IMR-90 (cell line): ENCODE data around the gene B3GAT1. TPM values are rescaled to one million over a fixed set of nuclear protein-coding genes. Genes with fewer than 3 reads are reported as not detected.
"Not testable (repeated sequence)": the region's sequence is repeated elsewhere in the genome, so short reads cannot be mapped to it uniquely, and the experiment has no call there.

Experiments used
- ATAC-seq: fragments of 200-7000 bp; cut with Tn5 transposase; 2 replicates; pipeline ENCODE4 v1.9.1; 2020; ENCODE audit warnings: low read depth, mild to moderate bottlenecking, moderate library complexity
- BruUV-seq: library from RNA; stranded (reverse); fragments of 400-500 nt; replicated peaks from 2 replicates; lab custom pipeline; 2021; lab: Mats Ljungman, UMichigan
- CTCF ChIA-PET: fragments of 300-600 bp; formaldehyde crosslinking; extraction: SDS; loops from one replicate; lab custom pipeline; 2021; ENCODE audit warnings: antibody characterized with exemption; lab: Yijun Ruan, JAX
- POLR2A ChIA-PET: fragments of 300-600 bp; sonication (Branson Sonifier 250); formaldehyde crosslinking; loops from one replicate; lab custom pipeline; 2022; ENCODE audit warnings: antibody characterized with exemption; ENCODE audit not compliant: unreplicated experiment; lab: Charles Lee
- DNase-seq: peaks from one replicate; pipeline ENCODE4 v3.0.0; 2013
- H2AFZ ChIP-seq: replicated peaks from 2 replicates; pipeline ENCODE3; 2013; ENCODE audit warnings: low read length, mild to moderate bottlenecking; ENCODE audit not compliant: poor library complexity
- H2AK5ac ChIP-seq: 2 replicates; pipeline ENCODE4 v1.6.1; 2013; ENCODE audit warnings: low read depth, low read length, inconsistent platforms
- H2AK9ac ChIP-seq: replicated peaks from 2 replicates; pipeline ENCODE3; 2013; ENCODE audit warnings: mild to moderate bottlenecking, low read depth, low read length, moderate library complexity; ENCODE audit not compliant: poor library complexity
- H2BK120ac ChIP-seq: 2 replicates; pipeline ENCODE4 v1.6.1; 2013; ENCODE audit warnings: low read depth, low read length, inconsistent platforms
- H2BK15ac ChIP-seq: 3 replicates; pipeline ENCODE4 v1.6.1; 2013; ENCODE audit warnings: low read depth, low read length, inconsistent platforms
- H2BK20ac ChIP-seq: 2 replicates; pipeline ENCODE4 v1.6.1; 2013; ENCODE audit warnings: low read depth, mild to moderate bottlenecking, inconsistent platforms, low read length, moderate library complexity
- H2BK5ac ChIP-seq: 2 replicates; pipeline ENCODE4 v1.6.1; 2013; ENCODE audit warnings: mild to moderate bottlenecking, low read depth, low read length, inconsistent platforms; ENCODE audit not compliant: poor library complexity, severe bottlenecking
- H3K14ac ChIP-seq: replicated peaks from 2 replicates; pipeline ENCODE4 v1.6.1; 2013; ENCODE audit warnings: low read depth, low read length, inconsistent platforms
- H3K18ac ChIP-seq: 2 replicates; pipeline ENCODE4 v1.6.1; 2013; ENCODE audit warnings: low read depth, low read length, control low read depth
- H3K23ac ChIP-seq: 2 replicates; pipeline ENCODE4 v1.6.1; 2013; ENCODE audit warnings: low read depth, low read length, inconsistent platforms
- H3K27ac ChIP-seq: 2 replicates; pipeline ENCODE4 v1.5.1; 2013; ENCODE audit warnings: mild to moderate bottlenecking, control low read depth, low read length; ENCODE audit not compliant: insufficient read depth
- H3K27me3 ChIP-seq: 2 replicates; pipeline ENCODE4 v1.6.1; 2013; ENCODE audit warnings: low read length; ENCODE audit not compliant: control insufficient read depth, insufficient read depth
- H3K36me3 ChIP-seq: 2 replicates; pipeline ENCODE4 v1.6.1; 2013; ENCODE audit warnings: low read length, mixed read lengths; ENCODE audit not compliant: control insufficient read depth, insufficient read depth
- H3K4ac ChIP-seq: 2 replicates; pipeline ENCODE4 v1.6.1; 2013; ENCODE audit warnings: low read depth, low read length, inconsistent platforms
- H3K4me1 ChIP-seq: 2 replicates; pipeline ENCODE4 v1.6.1; 2013; ENCODE audit warnings: low read length, mixed read lengths; ENCODE audit not compliant: control insufficient read depth, insufficient read depth
- H3K4me2 ChIP-seq: 2 replicates; pipeline ENCODE4 v1.6.1; 2013; ENCODE audit warnings: low read depth, mild to moderate bottlenecking, control low read depth, low read length, moderate library complexity
- H3K4me3 ChIP-seq: 2 replicates; pipeline ENCODE4 v1.5.1; 2013; ENCODE audit warnings: low read depth, mild to moderate bottlenecking, control low read depth, low read length, moderate library complexity; ENCODE audit not compliant: insufficient read depth
- H3K56ac ChIP-seq: 2 replicates; pipeline ENCODE4 v1.6.1; 2013; ENCODE audit warnings: low read length, inconsistent platforms; ENCODE audit not compliant: insufficient read depth; ENCODE audit errors: extremely low read depth
- H3K79me1 ChIP-seq, 2 experiments: 2 replicates each; pipeline ENCODE4 v1.6.1; 2013; ENCODE audit warnings: low read length in 2 of 2, inconsistent platforms in 1 of 2, low read depth in 1 of 2
- H3K9ac ChIP-seq: 2 replicates; pipeline ENCODE4 v1.6.1; 2013; ENCODE audit warnings: low read depth, low read length, control low read depth
- H3K9me1 ChIP-seq: 2 replicates; pipeline ENCODE4 v1.6.1; 2013; ENCODE audit warnings: low read length, inconsistent platforms; ENCODE audit not compliant: insufficient read depth
- H3K9me3 ChIP-seq: 2 replicates; pipeline ENCODE4 v1.6.1; 2013; ENCODE audit warnings: low read length; ENCODE audit not compliant: control insufficient read depth, insufficient read depth
- H4K20me1 ChIP-seq: 2 replicates; pipeline ENCODE4 v1.6.1; 2013; ENCODE audit warnings: low read length, inconsistent platforms; ENCODE audit not compliant: insufficient read depth
- H4K5ac ChIP-seq: 2 replicates; pipeline ENCODE4 v1.6.1; 2013; ENCODE audit warnings: mild to moderate bottlenecking, low read depth, low read length, control low read depth
- H4K8ac ChIP-seq, 2 experiments: 2 replicates each; pipeline ENCODE4 v1.6.1; 2013; ENCODE audit warnings: low read depth in 2 of 2, low read length in 2 of 2, control low read depth in 1 of 2, inconsistent platforms in 1 of 2
- H4K91ac ChIP-seq: 2 replicates; pipeline ENCODE4 v1.6.1; 2013; ENCODE audit warnings: low read depth, low read length, inconsistent platforms; ENCODE audit not compliant: insufficient read depth
- WGBS, 2 experiments: methylation state at CpG; one replicate each; pipeline versions ENCODE4 v1.1.5 to v1.1.7; 2013; ENCODE audit warnings: missing lambda C conversion rate in 2 of 2; ENCODE audit not compliant: insufficient read length in 1 of 2; ENCODE audit errors: extremely low coverage in 2 of 2; 5-methylcytosine and 5-hydroxymethylcytosine counted together
- dilution Hi-C: fragments of 300-500 bp; cut with HindIII; formaldehyde crosslinking; loops from one replicate; pipeline ENCODE4 v1.14.3; 2018; ENCODE audit warnings: low sequenced_read_pairs; ENCODE audit not compliant: unreplicated experiment
- in situ Hi-C: fragments of 300-500 bp; cut with MboI; formaldehyde crosslinking; loops from 3 replicates; pipeline ENCODE4 v1.14.3; 2019; ENCODE audit warnings: low sequenced_read_pairs, inconsistent platforms, mixed read lengths
- intact Hi-C: fragments of 100-400 bp; cut with micrococcal nuclease; formaldehyde crosslinking; loops from 2 replicates; pipeline ENCODE4 v1.10.0; 2022
- polyA plus RNA-seq, 3 experiments: library from polyadenylated mRNA; depleted of rRNA; stranded (reverse); fragments of >200 nt; gene quantifications; 2 replicates each; pipeline ENCODE4 v1.2.3, GENCODE V29; 2012; ENCODE audit warnings: low replicate concordance in 1 of 3
- total RNA-seq: library from RNA; depleted of rRNA; stranded (reverse); fragments of >200 nt; gene quantifications from 2 replicates; pipeline ENCODE4 v1.2.3, GENCODE V29; 2012

B3GAT1 gene
- total and polyA plus RNA-seq, 2 of the 4 experiments (the other 2 are of a cell fraction): not detected

DNA sequence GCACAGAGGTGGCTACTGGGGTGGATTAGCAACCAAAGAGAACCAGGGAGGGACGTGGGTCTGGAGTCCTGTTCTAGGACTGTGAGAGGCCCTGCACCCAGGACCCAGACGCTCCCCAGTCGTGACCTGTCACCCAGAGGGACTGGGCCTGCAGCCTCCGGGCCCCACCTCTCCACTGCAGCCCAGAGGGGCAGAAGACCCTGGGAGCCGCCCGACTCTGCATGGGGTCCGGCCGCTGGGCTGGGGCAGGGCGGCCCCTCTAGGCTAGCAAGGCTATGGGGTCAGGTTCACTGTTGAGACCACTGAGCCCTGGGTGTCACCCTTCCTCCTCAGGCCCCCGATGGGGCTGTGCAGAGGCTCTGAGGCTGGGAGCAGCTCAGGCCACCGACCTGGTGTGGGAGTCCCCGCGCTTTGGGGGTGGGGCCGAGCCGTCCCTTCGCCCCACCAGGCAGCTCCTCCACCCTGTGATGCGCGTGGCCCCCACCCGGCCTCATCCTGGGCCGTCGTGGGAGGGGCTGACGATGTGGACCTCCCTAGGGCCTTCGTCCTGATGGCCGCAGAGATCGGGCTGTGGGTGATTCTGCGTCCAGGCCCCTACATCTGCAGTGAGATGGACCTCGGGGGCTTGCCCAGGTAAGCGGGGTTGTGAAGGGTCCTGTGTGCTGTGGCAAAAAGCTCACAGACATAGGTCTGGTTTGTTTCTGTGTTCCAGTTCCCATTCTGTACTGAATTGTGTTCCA, 67.4 kb downstream of the B3GAT1 start:
- H3K4ac ChIP-seq, POLR2A ChIA-PET, H3K4me1 ChIP-seq, H2BK5ac ChIP-seq, BruUV-seq, H4K5ac ChIP-seq, H3K14ac ChIP-seq, H3K27me3 ChIP-seq, H2AK5ac ChIP-seq, H3K79me1 ChIP-seq, intact Hi-C loops, H3K27ac ChIP-seq, H2AFZ ChIP-seq, H3K23ac ChIP-seq, H4K8ac ChIP-seq, H2BK20ac ChIP-seq, H3K18ac ChIP-seq, H2BK120ac ChIP-seq, H3K4me3 ChIP-seq, H2BK15ac ChIP-seq, H3K56ac ChIP-seq, dilution Hi-C loops, H3K9me1 ChIP-seq, DNase-seq, H4K91ac ChIP-seq, H3K9ac ChIP-seq, H4K20me1 ChIP-seq, CTCF ChIA-PET, in situ Hi-C loops, H3K4me2 ChIP-seq, H2AK9ac ChIP-seq, H3K36me3 ChIP-seq, ATAC-seq: not testable (repeated sequence)
- 65% methylated on average over 4 of the region's 28 CpGs; no CpG with 5 or more reads in 1 of the 2 experiments for WGBS, 2 experiments
- H3K9me3 ChIP-seq: peaks cover 17% of the 10 kb centered on the region
